22Rv1 (cell line): ENCODE data around the gene IBTK.

Source experiments
- ZFX ChIP-seq: fragments of 450-650 bp; IDR thresholded peaks from 2 replicates; pipeline ENCODE4 v1.6.1; 2017; ENCODE audit warnings: antibody characterized with exemption, borderline replicate concordance
- TF ChIP-seq, protein P1 (sequence below): fragments of 450-650 bp; IDR thresholded peaks from 2 replicates; pipeline ENCODE4 v1.5.1; 2017; ENCODE audit warnings: mild to moderate bottlenecking

- TF ChIP-seq, protein P1, sequence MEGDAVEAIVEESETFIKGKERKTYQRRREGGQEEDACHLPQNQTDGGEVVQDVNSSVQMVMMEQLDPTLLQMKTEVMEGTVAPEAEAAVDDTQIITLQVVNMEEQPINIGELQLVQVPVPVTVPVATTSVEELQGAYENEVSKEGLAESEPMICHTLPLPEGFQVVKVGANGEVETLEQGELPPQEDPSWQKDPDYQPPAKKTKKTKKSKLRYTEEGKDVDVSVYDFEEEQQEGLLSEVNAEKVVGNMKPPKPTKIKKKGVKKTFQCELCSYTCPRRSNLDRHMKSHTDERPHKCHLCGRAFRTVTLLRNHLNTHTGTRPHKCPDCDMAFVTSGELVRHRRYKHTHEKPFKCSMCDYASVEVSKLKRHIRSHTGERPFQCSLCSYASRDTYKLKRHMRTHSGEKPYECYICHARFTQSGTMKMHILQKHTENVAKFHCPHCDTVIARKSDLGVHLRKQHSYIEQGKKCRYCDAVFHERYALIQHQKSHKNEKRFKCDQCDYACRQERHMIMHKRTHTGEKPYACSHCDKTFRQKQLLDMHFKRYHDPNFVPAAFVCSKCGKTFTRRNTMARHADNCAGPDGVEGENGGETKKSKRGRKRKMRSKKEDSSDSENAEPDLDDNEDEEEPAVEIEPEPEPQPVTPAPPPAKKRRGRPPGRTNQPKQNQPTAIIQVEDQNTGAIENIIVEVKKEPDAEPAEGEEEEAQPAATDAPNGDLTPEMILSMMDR, result no peak
- no peak for TF ChIP-seq ZFX
Measured at GRCh38 chr6:82249381-82250253, 2.1 kb upstream of the IBTK start.
